GM18505 (cell line): ENCODE measurements around the gene ADARB1.

ENCODE experiments used
- ATAC-seq: cut with Tn5 transposase; IDR thresholded peaks from one replicate; pipeline ENCODE4 v1.9.1; 2021; ENCODE audit not compliant: unreplicated experiment
- POLR2A ChIP-seq: IDR thresholded peaks from 4 replicates; pipeline ENCODE4 v1.6.1; 2011; ENCODE audit warnings: borderline replicate concordance; ENCODE audit not compliant: insufficient read depth, insufficient read length; ENCODE audit errors: extremely low read depth

The ADARB1 gene

GRCh38 chr21:45243603-45244002 is 169.2 kb downstream of the ADARB1 start:
- ATAC-seq = no peak
- no peak for TF ChIP-seq POLR2A

- no peak for ATAC-seq
- no peak for TF ChIP-seq POLR2A
Measured at GRCh38 chr21:45244799-45245340, 170.5 kb downstream of the ADARB1 start.

- TF ChIP-seq POLR2A = no peak
- no peak for ATAC-seq
Measured at GRCh38 chr21:45246386-45247320, 172.3 kb downstream of the ADARB1 start.

GRCh38 chr21:45248301-45248892 is 174.0 kb downstream of the ADARB1 start:
- no peak for ATAC-seq
- no peak for TF ChIP-seq POLR2A

GRCh38 chr21:45248893-45249381 is 174.6 kb downstream of the ADARB1 start:
- no peak for ATAC-seq
- no peak for TF ChIP-seq POLR2A

- no peak for TF ChIP-seq POLR2A
- ATAC-seq = no peak
Measured at GRCh38 chr21:45249626-45250025, 175.2 kb downstream of the ADARB1 start.

GRCh38 chr21:45250272-45250671 is 175.9 kb downstream of the ADARB1 start:
- ATAC-seq = no peak
- TF ChIP-seq POLR2A = no peak

GRCh38 chr21:45250914-45251634 is 176.7 kb downstream of the ADARB1 start:
- no peak for TF ChIP-seq POLR2A

GRCh38 chr21:45251635-45252447 is 177.5 kb downstream of the ADARB1 start:
- TF ChIP-seq POLR2A = no peak
- ATAC-seq = no peak

More at GRCh38 chr21:45250914-45251634, 176.7 kb downstream of the ADARB1 start:
- no peak for ATAC-seq

GRCh38 chr21:45252448-45252925 is 178.1 kb downstream of the ADARB1 start:
- ATAC-seq = no peak
- TF ChIP-seq POLR2A = no peak

GRCh38 chr21:45253180-45253579 is 178.8 kb downstream of the ADARB1 start:
- no peak for TF ChIP-seq POLR2A
- ATAC-seq = no peak
